RWPE1 (cell line): ENCODE data around the gene FOSL2.
A peak's percentile ranks its signal among the peaks of the same experiment; 100 is the strongest.

Experiments used
- CTCF ChIA-PET: fragments of 350-600 bp; sonication (Branson Sonifier 250); formaldehyde crosslinking; extraction: SDS; loops from one replicate; lab custom pipeline; 2021; lab: Yijun Ruan, JAX
- POLR2A ChIA-PET: fragments of 400-600 bp; formaldehyde crosslinking; extraction: SDS; loops from one replicate; lab custom pipeline; 2020; ENCODE audit warnings: antibody characterized with exemption; ENCODE audit not compliant: low non-redundant PET; lab: Yijun Ruan, JAX
- DNase-seq: peaks from one replicate; pipeline ENCODE4 v3.0.0; 2012; ENCODE audit warnings: low spot score
- H3K27ac ChIP-seq: fragments of 450-650 bp; 2 replicates; pipeline ENCODE4 v1.5.1; 2017
- CTCF ChIP-seq: fragments of 450-650 bp; conservative IDR thresholded peaks from 2 replicates; pipeline ENCODE4 v1.5.1; 2017; ENCODE audit warnings: low read depth, mild to moderate bottlenecking

FOSL2 gene

GRCh38 chr2:28346587-28346986 is 46.1 kb upstream of the FOSL2 start:
- peak overlapping the region; percentile 38 for H3K27ac ChIP-seq
- no peak for DNase-seq
- no peak for TF ChIP-seq CTCF
- CTCF ChIA-PET: interaction anchor here (0.6 kb wide), 1 partner anchor 198 kb away, joined by 4 read pairs; no protein-coding TSS in a partner anchor
- POLR2A ChIA-PET: no interaction called here

GRCh38 chr2:28347193-28347592 is 45.5 kb upstream of the FOSL2 start:
- peak overlapping the region; percentile 38 for H3K27ac ChIP-seq
- no peak for DNase-seq
- POLR2A ChIA-PET: no interaction called here
- CTCF ChIA-PET: interaction anchor here (0.6 kb wide), 1 partner anchor 199 kb away, joined by 4 read pairs; no protein-coding TSS in a partner anchor
- TF ChIP-seq CTCF: no peak

- no peak for TF ChIP-seq CTCF
- no peak for DNase-seq
- H3K27ac ChIP-seq: 0 out of 2 replicates have a peak overlapping the region, but pooled peaks have one; percentile 38
- CTCF ChIA-PET: no interaction called here
- POLR2A ChIA-PET: no interaction called here
Observed at GRCh38 chr2:28347596-28347995, 45.1 kb upstream of the FOSL2 start.

- peak overlapping the region; percentile 38; the same call in 1 of the 2 replicates for H3K27ac ChIP-seq
- POLR2A ChIA-PET: no interaction called here
- no peak for DNase-seq
- TF ChIP-seq CTCF: no peak
- CTCF ChIA-PET: no interaction called here
Observed at GRCh38 chr2:28348149-28348567, 44.5 kb upstream of the FOSL2 start.

GRCh38 chr2:28348921-28349320 is 43.7 kb upstream of the FOSL2 start:
- CTCF ChIA-PET: no interaction called here
- TF ChIP-seq CTCF: no peak
- DNase-seq: no peak
- H3K27ac ChIP-seq: no peak overlapping the region
- POLR2A ChIA-PET: no interaction called here

GRCh38 chr2:28349546-28350165 is 43.0 kb upstream of the FOSL2 start:
- DNase-seq: no peak
- POLR2A ChIA-PET: interaction anchor here (0.5 to 0.6 kb wide), 2 partner anchors 8 kb away, joined by 3 read pairs; no protein-coding TSS in a partner anchor
- CTCF ChIA-PET: no interaction called here
- no peak for TF ChIP-seq CTCF
- H3K27ac ChIP-seq: no peak overlapping the region
